HG03175 (cell line): Measurements from ENCODE around the gene CLDN7.

ENCODE experiments used
- ATAC-seq: cut with Tn5 transposase; IDR thresholded peaks from one replicate; pipeline ENCODE4 v1.9.1; 2021; ENCODE audit warnings: mild to moderate bottlenecking, moderate library complexity; ENCODE audit not compliant: unreplicated experiment

The CLDN7 gene

GRCh38 chr17:7238420-7239090, 23.7 kb downstream of the CLDN7 start:
- no peak for ATAC-seq

- no peak for ATAC-seq
These were observed 24.4 kb downstream of the CLDN7 start for GRCh38 chr17:7237761-7238419.

- no peak for ATAC-seq
These were observed 25.0 kb downstream of the CLDN7 start for GRCh38 chr17:7237266-7237760.

GRCh38 chr17:7236808-7237207, 25.5 kb downstream of the CLDN7 start:
- no peak for ATAC-seq

GRCh38 chr17:7235693-7236665, 26.3 kb downstream of the CLDN7 start:
- ATAC-seq: no peak

- ATAC-seq: peak; percentile 68
These were observed 28.0 kb downstream of the CLDN7 start, which contains the start of gene DVL2 for GRCh38 chr17:7234083-7234951. TSS of gene DVL2 (minus strand) at chr17:7234517. CDS start at chr17:7234262, 255 bp downstream.

GRCh38 chr17:7233701-7234082, 28.6 kb downstream of the CLDN7 start:
- no peak for ATAC-seq

- ATAC-seq: no peak
These were observed 30.2 kb downstream of the CLDN7 start for GRCh38 chr17:7232114-7232513.

GRCh38 chr17:7229504-7229903, 32.8 kb downstream of the CLDN7 start:
- no peak for ATAC-seq

- no peak for ATAC-seq
These were observed 33.4 kb downstream of the CLDN7 start for GRCh38 chr17:7228920-7229319.

GRCh38 chr17:7226721-7227710, 35.3 kb downstream of the CLDN7 start:
- no peak for ATAC-seq

- no peak for ATAC-seq
These were observed 36.5 kb downstream of the CLDN7 start for GRCh38 chr17:7225711-7226331.

- no peak for ATAC-seq
These were observed 37.6 kb downstream of the CLDN7 start for GRCh38 chr17:7224661-7225111.

- ATAC-seq: no peak
These were observed 38.2 kb downstream of the CLDN7 start for GRCh38 chr17:7224110-7224509.

- no peak for ATAC-seq
These were observed 38.9 kb downstream of the CLDN7 start for GRCh38 chr17:7223375-7223774.

- no peak for ATAC-seq
These were observed 39.3 kb downstream of the CLDN7 start for GRCh38 chr17:7222972-7223292.

- ATAC-seq: no peak
These were observed 39.9 kb downstream of the CLDN7 start for GRCh38 chr17:7222093-7222971.
